D721Med (cell line): ENCODE results near the gene SRP68.
"Not testable (repeated sequence)": the region's sequence is repeated elsewhere in the genome, so short reads cannot be mapped to it uniquely, and the experiment has no call there.

Experiments
- DNase-seq: peaks from one replicate; pipeline ENCODE4 v3.0.0; 2011; ENCODE audit warnings: low spot score; ENCODE audit not compliant: insufficient read length
- FAIRE-seq: peaks from 2 replicates; lab custom pipeline; 2011; peaks lifted over from hg19 to GRCh38; lab: Jason Lieb, UNC
- TF ChIP-seq, protein P1 (sequence below): IDR thresholded peaks from 2 replicates; pipeline ENCODE4 v1.5.1; 2012; ENCODE audit warnings: mild to moderate bottlenecking, control low read depth; ENCODE audit not compliant: insufficient read depth; ENCODE audit errors: missing control alignments

SRP68 gene

DNA sequence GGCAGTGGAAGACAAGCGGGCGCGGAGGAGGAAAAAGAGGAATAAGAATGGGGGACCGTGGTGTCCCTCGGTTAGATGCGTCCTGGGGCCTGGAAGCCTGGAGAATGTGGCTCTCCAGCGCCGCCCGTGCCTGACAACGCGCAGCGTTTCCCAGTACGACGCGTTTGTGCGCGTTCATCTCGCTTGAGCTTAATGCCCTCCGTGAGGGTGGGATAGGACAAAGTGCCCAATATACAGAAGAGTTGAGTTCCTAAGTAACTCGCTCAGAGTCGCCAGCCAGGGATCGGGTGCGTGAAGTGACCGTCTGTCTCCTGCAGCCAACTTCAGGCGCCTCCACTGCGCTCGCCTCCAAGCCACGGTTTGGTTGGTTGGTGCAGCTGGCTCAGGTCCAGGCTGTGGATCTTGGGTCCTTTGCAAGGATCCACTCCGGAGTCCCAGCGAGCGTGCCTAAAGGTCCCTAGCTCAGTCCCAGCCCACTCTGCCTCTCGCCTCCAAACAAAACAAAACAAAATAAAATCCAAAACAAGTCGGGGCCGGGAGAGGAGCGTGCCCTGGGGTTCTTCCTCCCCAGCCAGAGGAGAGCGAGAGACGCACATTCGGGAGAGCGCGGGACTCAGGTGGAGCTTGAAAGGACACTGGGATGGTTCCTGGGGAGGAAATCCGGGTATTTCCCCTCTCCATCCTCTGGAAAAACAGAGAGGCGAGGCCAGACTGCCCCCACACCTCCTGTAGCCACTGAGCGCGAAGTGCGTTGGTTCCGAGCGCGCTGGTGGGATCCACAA lies 3.2 kb upstream of the SRP68 start:
- DNase-seq: no peak
- FAIRE-seq: no peak
- TF ChIP-seq, protein P1, sequence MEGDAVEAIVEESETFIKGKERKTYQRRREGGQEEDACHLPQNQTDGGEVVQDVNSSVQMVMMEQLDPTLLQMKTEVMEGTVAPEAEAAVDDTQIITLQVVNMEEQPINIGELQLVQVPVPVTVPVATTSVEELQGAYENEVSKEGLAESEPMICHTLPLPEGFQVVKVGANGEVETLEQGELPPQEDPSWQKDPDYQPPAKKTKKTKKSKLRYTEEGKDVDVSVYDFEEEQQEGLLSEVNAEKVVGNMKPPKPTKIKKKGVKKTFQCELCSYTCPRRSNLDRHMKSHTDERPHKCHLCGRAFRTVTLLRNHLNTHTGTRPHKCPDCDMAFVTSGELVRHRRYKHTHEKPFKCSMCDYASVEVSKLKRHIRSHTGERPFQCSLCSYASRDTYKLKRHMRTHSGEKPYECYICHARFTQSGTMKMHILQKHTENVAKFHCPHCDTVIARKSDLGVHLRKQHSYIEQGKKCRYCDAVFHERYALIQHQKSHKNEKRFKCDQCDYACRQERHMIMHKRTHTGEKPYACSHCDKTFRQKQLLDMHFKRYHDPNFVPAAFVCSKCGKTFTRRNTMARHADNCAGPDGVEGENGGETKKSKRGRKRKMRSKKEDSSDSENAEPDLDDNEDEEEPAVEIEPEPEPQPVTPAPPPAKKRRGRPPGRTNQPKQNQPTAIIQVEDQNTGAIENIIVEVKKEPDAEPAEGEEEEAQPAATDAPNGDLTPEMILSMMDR: peak; percentile 18

DNA sequence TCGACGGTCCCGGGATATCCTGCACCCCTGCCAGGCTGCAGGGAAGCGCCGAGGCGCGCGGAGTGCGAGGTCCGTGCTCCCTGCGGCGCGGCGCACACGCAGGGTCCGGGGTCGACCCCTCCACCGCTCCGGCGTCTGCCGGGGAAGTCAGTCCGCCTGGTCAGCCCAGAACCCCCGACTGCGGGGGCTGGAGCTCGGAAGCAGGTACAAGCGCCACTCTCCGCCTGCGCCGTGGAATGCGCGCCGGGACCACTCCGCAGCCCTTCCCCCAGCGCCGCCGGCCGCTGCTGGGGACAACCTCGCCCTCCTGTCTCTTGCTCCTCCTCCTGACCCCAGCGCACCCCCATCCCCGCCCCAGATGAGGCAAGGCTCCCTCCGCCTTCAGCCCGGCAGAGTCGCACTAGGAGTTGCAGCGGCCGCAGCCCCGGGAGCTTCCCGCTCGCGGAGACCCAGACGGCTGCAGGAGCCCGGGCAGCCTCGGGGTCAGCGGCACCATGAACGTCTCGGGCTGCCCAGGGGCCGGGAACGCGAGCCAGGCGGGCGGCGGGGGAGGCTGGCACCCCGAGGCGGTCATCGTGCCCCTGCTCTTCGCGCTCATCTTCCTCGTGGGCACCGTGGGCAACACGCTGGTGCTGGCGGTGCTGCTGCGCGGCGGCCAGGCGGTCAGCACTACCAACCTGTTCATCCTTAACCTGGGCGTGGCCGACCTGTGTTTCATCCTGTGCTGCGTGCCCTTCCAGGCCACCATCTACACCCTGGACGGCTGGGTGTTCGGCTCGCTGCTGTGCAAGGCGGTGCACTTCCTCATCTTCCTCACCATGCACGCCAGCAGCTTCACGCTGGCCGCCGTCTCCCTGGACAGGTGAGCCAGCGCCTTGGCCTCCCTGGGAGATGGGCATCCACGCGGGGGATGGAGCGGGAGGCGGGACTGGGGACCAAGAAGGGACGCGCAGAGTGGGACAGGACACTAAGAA lies 2.4 kb upstream of the SRP68 start, which contains the start of gene GALR2:
TSS of gene GALR2 (plus strand) at position 392 of the 974 bp plus-strand sequence. CDS start at position 495, 103 bp downstream.
- FAIRE-seq (no peak), DNase-seq (no peak)
- TF ChIP-seq, protein P1: no peak

DNA sequence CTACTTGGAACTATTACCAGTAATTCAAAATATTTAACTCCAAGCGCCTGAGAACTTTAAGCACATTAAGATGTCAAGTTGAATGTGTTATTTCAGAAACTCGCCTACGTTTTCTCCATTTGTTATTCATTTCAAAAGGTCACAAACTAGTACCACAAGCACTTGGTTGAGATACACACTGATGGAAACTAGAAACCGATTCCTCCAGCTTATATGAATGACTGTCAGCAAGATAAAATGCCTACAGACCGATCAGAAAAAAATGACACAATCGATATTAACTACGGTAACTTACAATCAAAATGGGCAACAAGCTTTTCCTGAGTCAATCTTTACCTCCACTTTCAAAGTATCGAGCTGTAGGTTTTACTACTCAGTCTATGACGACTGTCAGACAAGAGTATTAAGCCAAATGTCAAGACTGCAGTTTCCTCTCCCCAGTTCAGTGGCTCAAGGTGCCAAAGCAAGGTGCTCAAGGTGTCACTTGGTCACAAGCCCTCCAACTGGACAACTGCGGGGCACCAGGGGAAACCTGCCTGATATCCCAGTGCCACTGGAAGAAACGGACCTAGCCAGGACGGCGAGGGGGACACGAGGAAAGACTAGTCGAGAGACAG lies 678 bp downstream of the SRP68 start:
- FAIRE-seq (no peak), DNase-seq (no peak)

DNA sequence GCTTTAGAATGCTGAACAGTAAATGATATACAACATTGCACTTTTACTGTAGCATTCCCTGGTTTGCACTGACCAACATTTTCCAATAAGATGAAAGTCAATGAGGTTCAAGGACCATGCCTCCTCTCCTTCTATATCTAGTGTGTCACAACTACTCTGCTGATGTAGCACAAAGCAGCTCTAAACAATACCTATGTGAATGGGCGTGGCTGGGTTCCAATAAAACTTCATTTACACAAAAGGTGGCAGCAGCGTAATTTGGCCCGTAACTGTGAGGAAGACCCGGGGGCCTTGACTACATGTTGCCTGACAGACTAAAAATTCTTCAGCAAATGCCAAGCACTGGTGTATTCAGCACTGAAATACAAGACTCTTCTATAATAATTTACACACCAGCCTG lies 6.5 kb downstream of the SRP68 start:
- FAIRE-seq: no peak
- TF ChIP-seq, protein P1: no peak
- DNase-seq: no peak

More for the DNA sequence above, 678 bp downstream of the SRP68 start:
- TF ChIP-seq, protein P1: no peak

- no peak for FAIRE-seq
- DNase-seq: no peak
These were observed 8.3 kb downstream of the SRP68 start for GRCh38 chr17:76063875-76064546.

GRCh38 chr17:76058264-76058663 lies 14.1 kb downstream of the SRP68 start:
- not testable (repeated sequence) for FAIRE-seq, DNase-seq

More at GRCh38 chr17:76063875-76064546, 8.3 kb downstream of the SRP68 start:
- TF ChIP-seq, protein P1: no peak
